ENCODE measurements around the gene LGALS8.

The LGALS8 gene

GRCh38 chr1:236589531-236589930 lies 65.7 kb downstream of the LGALS8 start:
- no peak for DNase-seq (ENCODE audit: low read depth in 2 of 2)

GRCh38 chr1:236590553-236591150 lies 66.9 kb downstream of the LGALS8 start:
- DNase-seq (ENCODE audit: low read depth in 2 of 2): no peak

GRCh38 chr1:236602171-236602570 lies 78.4 kb downstream of the LGALS8 start:
- DNase-seq (ENCODE audit: low read depth in 2 of 2): no peak
